Neural cell (in vitro differentiated cells): ENCODE data around the gene KCTD15. TPM values are rescaled to one million over a fixed set of nuclear protein-coding genes. Genes with fewer than 3 reads are reported as not detected.

ENCODE experiments used
- H2AFZ ChIP-seq: fragments of 200-600, 300-800 bp; sonication (generic), shearing (Covaris generic); 2 replicates; pipeline ENCODE4 v1.6.0; 2014; ENCODE audit warnings: low read depth, mild to moderate bottlenecking, antibody characterized with exemption, low read length, moderate library complexity
- H3F3A ChIP-seq: fragments of 200-600 bp; shearing (Covaris generic); 2 replicates; pipeline ENCODE4 v1.6.1; 2016; ENCODE audit warnings: mild to moderate bottlenecking, moderate library complexity, mixed read lengths, antibody characterized with exemption, low read length; ENCODE audit not compliant: insufficient read depth, poor library complexity, severe bottlenecking
- H3K27ac ChIP-seq: fragments of 200-600, 300-800 bp; sonication (generic), shearing (Covaris generic); 2 replicates; pipeline ENCODE4 v1.5.1; 2014; ENCODE audit warnings: mild to moderate bottlenecking, low read length, moderate library complexity
- H3K27me3 ChIP-seq: fragments of 300-800, 200-600 bp; sonication (generic), shearing (Covaris generic); 2 replicates; pipeline ENCODE4 v1.6.0; 2014; ENCODE audit warnings: mild to moderate bottlenecking, low read depth, low read length, moderate library complexity; ENCODE audit not compliant: insufficient read depth
- H3K36me3 ChIP-seq: fragments of 300-800, 200-600 bp; sonication (generic), shearing (Covaris generic); 2 replicates; pipeline ENCODE4 v1.5.1; 2014; ENCODE audit warnings: mild to moderate bottlenecking, antibody characterized with exemption, low read length, moderate library complexity; ENCODE audit not compliant: insufficient read depth
- H3K4me2 ChIP-seq: fragments of 300-800, 200-600 bp; sonication (generic), shearing (Covaris generic); 2 replicates; pipeline ENCODE4 v1.6.0; 2014; ENCODE audit warnings: mild to moderate bottlenecking, low read length
- H3K4me3 ChIP-seq: fragments of 300-800, 200-600 bp; sonication (generic), shearing (Covaris generic); 2 replicates; pipeline ENCODE4 v1.5.1; 2014; ENCODE audit warnings: mild to moderate bottlenecking, low read length, moderate library complexity
- H3K79me2 ChIP-seq: fragments of 200-600 bp; shearing (Covaris generic); replicated peaks from 2 replicates; pipeline ENCODE4 v1.6.0; 2014; ENCODE audit warnings: mild to moderate bottlenecking, low read length, moderate library complexity; ENCODE audit not compliant: insufficient read depth
- H3K9ac ChIP-seq: fragments of 300-800, 200-600 bp; sonication (generic), shearing (Covaris generic); 2 replicates; pipeline ENCODE4 v1.6.1; 2016; ENCODE audit warnings: mild to moderate bottlenecking, low read length, mixed read lengths
- H3K9me2 ChIP-seq: fragments of 200-600 bp; shearing (Covaris generic); 2 replicates; pipeline ENCODE4 v1.6.1; 2016; ENCODE audit warnings: mild to moderate bottlenecking, low read length, mixed read lengths; ENCODE audit not compliant: insufficient read depth
- H3K9me3 ChIP-seq: fragments of 200-600, 300-800 bp; sonication (generic), shearing (Covaris generic); 2 replicates; pipeline ENCODE4 v1.6.1; 2016; ENCODE audit warnings: mild to moderate bottlenecking, mixed run types, low read length, moderate library complexity, mixed read lengths
- H4K20me1 ChIP-seq: fragments of 200-600 bp; shearing (Covaris generic); 2 replicates; pipeline ENCODE4 v1.6.1; 2016; ENCODE audit warnings: mild to moderate bottlenecking, mixed run types; ENCODE audit not compliant: insufficient read depth
- CTCF ChIP-seq: fragments of 450-650 bp; IDR thresholded peaks from 2 replicates; pipeline ENCODE4 v1.5.1; 2014; ENCODE audit warnings: antibody characterized with exemption, mild to moderate bottlenecking, moderate library complexity; ENCODE audit not compliant: poor library complexity, severe bottlenecking
- EP300 ChIP-seq: fragments of 450-650 bp; conservative IDR thresholded peaks from 2 replicates; pipeline ENCODE4 v1.6.1; 2014; ENCODE audit warnings: antibody characterized with exemption, mild to moderate bottlenecking, moderate library complexity; ENCODE audit not compliant: poor library complexity, severe bottlenecking
- EZH2 ChIP-seq: fragments of 200-600, 300-800 bp; shearing (Covaris generic), sonication (generic); IDR thresholded peaks from 2 replicates; pipeline ENCODE4 v1.6.1; 2014; ENCODE audit warnings: antibody characterized with exemption, low read length, borderline replicate concordance, mild to moderate bottlenecking; ENCODE audit not compliant: insufficient read depth, poor library complexity, severe bottlenecking
- MXI1 ChIP-seq: fragments of 450-650 bp; conservative IDR thresholded peaks from 2 replicates; pipeline ENCODE4 v1.6.1; 2014; ENCODE audit warnings: antibody characterized with exemption, mild to moderate bottlenecking; ENCODE audit not compliant: poor library complexity, severe bottlenecking
- POLR2AphosphoS5 ChIP-seq: IDR thresholded peaks from 2 replicates; pipeline ENCODE4 v1.6.1; 2012
- RAD21 ChIP-seq: fragments of 450-650 bp; conservative IDR thresholded peaks from 2 replicates; pipeline ENCODE4 v1.6.1; 2014; ENCODE audit warnings: antibody characterized with exemption, mild to moderate bottlenecking, moderate library complexity
- REST ChIP-seq: IDR thresholded peaks from 2 replicates; pipeline ENCODE4 v1.6.1; 2012; ENCODE audit warnings: borderline replicate concordance
- SMC3 ChIP-seq: fragments of 450-650 bp; conservative IDR thresholded peaks from 2 replicates; pipeline ENCODE4 v1.6.1; 2014; ENCODE audit warnings: antibody characterized with exemption, mild to moderate bottlenecking, moderate library complexity; ENCODE audit not compliant: poor library complexity
- TAF1 ChIP-seq: IDR thresholded peaks from 2 replicates; pipeline ENCODE4 v1.6.1; 2012; ENCODE audit warnings: low read depth
- polyA plus RNA-seq: library from polyadenylated mRNA; depleted of rRNA; stranded (reverse); fragments of >200 nt; gene quantifications from 2 replicates; pipeline ENCODE4 v1.2.3, GENCODE V29; 2014

Gene KCTD15
- polyA plus RNA-seq, 1 donor from 2014 or later: 67.9 TPM

- H3K4me3 ChIP-seq: no peak overlapping the region
- H2AFZ ChIP-seq: no peak overlapping the region
- no peaks in the 10 kb centered on the region for H3K9me2 ChIP-seq
- no peaks in the 10 kb centered on the region for H3K36me3 ChIP-seq
- TF ChIP-seq MXI1 (no peak), POLR2AphosphoS5 (no peak), TAF1 (no peak), REST (no peak), EP300 (no peak), CTCF (no peak), RAD21 (no peak), EZH2 (no peak), SMC3 (no peak)
- H3K79me2 ChIP-seq: no peaks in the 10 kb centered on the region
- H3F3A ChIP-seq: no peaks in the 10 kb centered on the region
- H3K27me3 ChIP-seq: no peaks in the 10 kb centered on the region
- H3K4me2 ChIP-seq: no peak overlapping the region
- H3K27ac ChIP-seq: no peak overlapping the region
- peak overlapping the region; percentile 7 for H3K9ac ChIP-seq
- no peaks in the 10 kb centered on the region for H4K20me1 ChIP-seq
- H3K9me3 ChIP-seq: no peaks in the 10 kb centered on the region
These were observed 44.5 kb upstream of the KCTD15 start for GRCh38 chr19:33752018-33752800.

GRCh38 chr19:33752945-33753344 is 43.7 kb upstream of the KCTD15 start:
- no peak overlapping the region for H2AFZ ChIP-seq
- H3K27ac ChIP-seq: no peak overlapping the region
- H3K9ac ChIP-seq: no peak overlapping the region
- no peaks in the 10 kb centered on the region for H3K36me3 ChIP-seq
- H3K4me2 ChIP-seq: no peak overlapping the region
- H3K4me3 ChIP-seq: no peak overlapping the region
- H3K79me2 ChIP-seq: no peaks in the 10 kb centered on the region
- H3K27me3 ChIP-seq: no peaks in the 10 kb centered on the region
- no peaks in the 10 kb centered on the region for H3F3A ChIP-seq
- TF ChIP-seq CTCF (no peak), POLR2AphosphoS5 (no peak), EP300 (no peak)
- no peaks in the 10 kb centered on the region for H4K20me1 ChIP-seq
- no peaks in the 10 kb centered on the region for H3K9me2 ChIP-seq
- H3K9me3 ChIP-seq: no peaks in the 10 kb centered on the region
